ENCODE data around the gene ZNF565.
"Not testable (repeated sequence)": the region's sequence is repeated elsewhere in the genome, so short reads cannot be mapped to it uniquely, and the experiment has no call there.

Gene ZNF565

GRCh38 chr19:36214386-36215275, at the start of gene ZNF565, which contains the start of gene ZNF146:
Gene ZNF565 (minus strand): TSS chr19:36214665. CDS start chr19:36201985, 12,680 bp downstream.
Gene ZNF146 (plus strand): TSS chr19:36215106. CDS start chr19:36236441, 21,335 bp downstream.
- in situ Hi-C loops (cut with HindIII; ENCODE audit: low sequenced_read_pairs): no loop called here

DNA sequence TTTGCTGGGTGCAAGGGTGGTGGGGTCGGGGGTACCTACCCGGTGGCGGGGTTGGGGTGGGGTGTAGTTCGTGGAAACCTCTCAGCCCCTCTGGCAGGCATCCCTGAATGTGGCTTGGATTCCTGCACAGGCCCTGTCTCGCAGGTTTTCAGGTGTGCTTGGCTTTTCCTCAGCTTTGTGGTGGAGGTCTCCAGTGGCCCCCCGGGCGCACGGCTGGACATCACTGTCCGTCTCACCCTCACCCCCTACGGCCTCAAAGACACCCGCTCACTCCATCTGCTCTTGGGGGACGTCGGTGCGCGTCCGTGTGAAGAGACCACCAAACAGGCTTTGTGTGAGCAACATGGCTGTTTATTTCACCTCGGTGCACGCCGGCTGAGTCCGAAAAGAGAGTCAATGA, 44.7 kb upstream of the ZNF565 start:
- in situ Hi-C loops (cut with HindIII; ENCODE audit: low sequenced_read_pairs): no loop called here

DNA sequence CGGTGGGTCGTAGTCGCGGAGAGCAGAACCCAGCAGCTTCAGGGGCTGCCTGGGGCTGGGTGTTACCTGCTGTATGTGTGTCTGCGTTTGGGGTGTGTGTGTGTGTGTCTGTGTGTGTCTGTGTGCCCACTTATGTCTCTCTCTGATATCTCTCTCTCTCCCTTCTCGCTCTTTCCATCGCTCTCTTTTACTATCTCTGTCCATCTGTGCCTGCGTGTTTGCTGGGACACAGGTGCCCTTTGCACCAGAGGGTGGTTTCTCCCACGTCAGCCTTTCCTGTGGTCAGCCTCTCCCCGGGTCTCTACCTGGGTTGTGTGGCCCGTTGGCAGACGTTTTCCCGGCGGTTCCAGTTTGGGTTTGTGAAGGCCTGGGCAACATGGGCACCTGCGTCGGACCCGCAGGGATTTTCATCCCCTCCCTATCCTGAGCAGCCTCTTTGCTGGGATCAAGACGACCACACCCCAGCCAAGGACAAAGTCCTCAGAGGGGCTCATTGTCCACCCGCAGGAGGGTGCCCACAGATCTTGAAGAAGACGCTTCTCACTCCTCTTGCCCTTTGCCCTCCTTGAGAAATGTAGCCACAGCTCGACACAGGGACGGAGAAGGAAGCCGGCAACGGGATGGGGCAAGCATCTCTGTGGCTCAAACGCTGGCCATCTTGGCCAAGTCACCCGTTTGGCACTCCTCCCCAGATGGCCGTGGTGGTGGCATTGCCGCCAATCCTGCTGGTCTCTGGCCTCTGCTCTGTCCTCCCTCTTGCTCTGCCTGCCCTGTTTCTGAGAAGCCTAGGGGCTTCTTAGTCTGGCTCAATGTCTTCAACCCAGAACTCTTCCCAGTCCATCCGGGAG, 43.8 kb upstream of the ZNF565 start:
- in situ Hi-C loops (cut with HindIII; ENCODE audit: low sequenced_read_pairs): no loop called here

DNA sequence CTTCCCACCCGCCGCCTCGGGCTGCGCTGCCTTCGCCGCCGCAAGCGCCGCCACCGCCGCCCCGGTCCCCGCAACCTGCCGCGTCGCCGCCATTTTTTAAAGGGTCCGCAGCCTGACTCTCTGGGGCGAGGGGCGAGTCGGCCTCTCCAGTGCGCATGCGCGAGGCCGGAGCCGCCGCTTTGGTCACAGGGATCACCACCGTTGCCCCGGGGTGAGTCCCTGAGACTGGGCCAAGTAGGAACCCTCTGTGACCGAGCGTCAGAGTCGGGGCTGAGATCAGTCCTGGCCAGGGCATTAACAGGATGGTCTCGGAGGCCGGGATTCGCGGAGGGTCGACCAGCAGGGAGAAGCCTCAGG, 43.0 kb upstream of the ZNF565 start:
- in situ Hi-C loops (cut with HindIII; ENCODE audit: low sequenced_read_pairs): no loop called here

DNA sequence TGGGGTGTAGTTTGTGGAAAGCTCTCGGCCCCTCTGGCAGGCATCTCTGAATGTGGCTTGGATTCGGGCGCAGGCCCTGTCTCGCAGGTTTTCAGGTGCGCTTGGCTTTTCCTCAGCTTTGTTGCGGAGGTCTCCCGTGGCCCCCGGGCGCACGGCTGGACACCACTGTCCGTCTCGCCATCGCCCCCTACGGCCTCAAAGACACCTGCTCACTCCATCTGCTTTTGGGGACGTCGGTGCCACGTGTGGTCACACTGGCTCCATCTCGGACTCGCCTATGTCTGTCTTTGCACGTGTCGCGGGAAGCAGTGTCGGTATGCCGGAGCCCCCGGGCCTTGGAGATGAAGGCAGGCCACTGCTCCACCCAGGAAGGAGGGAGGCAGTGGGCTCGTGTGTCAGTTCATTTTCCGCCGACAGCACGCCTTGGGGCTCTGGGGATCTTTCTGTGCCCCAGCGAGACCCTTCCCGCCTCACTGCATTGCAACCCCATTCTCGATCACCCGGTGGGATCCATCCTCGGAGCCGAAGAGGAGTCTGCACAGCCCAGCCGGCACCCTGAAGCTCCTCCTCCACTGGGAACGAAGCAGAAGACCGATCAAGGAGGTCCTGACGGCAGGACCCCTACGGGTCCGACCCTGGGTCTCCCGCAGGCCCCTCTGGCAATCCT, 42.5 kb upstream of the ZNF565 start:
- in situ Hi-C loops (cut with HindIII; ENCODE audit: low sequenced_read_pairs): no loop called here

DNA sequence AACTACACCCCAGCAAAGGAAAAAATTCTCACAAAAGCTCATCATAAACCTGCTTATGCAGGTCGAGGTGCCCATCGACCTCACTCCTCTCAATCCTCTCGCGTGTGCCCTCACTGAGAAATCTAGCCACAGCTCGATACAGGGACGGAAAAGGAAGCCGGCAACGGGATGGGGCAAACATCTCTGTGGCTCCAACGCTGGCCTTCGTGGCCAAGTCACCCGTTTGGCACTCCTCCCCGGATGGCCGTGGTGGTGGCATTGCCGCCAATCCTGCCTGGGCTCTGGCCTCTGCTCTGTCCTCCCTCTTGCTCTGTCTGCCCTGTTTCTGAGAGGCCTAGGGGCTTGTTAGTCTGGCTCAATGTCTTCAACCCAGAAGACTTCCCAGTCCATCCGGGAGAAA, 41.6 kb upstream of the ZNF565 start:
- in situ Hi-C loops (cut with HindIII; ENCODE audit: low sequenced_read_pairs): no loop called here

- in situ Hi-C loops (cut with HindIII; ENCODE audit: low sequenced_read_pairs): no loop called here
Measured at GRCh38 chr19:36255316-36255715, 40.9 kb upstream of the ZNF565 start.

DNA sequence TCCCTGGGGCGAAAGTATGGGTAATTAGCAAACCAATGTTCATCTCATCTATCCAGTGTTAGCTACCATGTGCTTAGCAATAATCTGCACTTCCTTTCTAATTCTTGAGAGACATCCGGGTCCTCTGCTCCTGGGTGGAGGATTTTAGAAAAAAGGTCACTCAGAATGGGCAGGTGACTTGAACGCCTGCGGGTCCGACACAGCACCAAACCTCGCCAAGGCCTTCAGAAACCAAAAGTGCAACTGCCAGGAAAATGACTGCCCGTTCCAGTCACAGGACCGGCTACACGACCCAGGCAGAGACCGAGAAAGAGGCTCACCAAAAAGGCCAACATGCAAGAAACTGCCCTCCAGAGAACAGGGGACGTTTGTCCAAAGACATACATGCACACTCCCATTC, 40.4 kb upstream of the ZNF565 start:
- in situ Hi-C loops (cut with HindIII; ENCODE audit: low sequenced_read_pairs): no loop called here

DNA sequence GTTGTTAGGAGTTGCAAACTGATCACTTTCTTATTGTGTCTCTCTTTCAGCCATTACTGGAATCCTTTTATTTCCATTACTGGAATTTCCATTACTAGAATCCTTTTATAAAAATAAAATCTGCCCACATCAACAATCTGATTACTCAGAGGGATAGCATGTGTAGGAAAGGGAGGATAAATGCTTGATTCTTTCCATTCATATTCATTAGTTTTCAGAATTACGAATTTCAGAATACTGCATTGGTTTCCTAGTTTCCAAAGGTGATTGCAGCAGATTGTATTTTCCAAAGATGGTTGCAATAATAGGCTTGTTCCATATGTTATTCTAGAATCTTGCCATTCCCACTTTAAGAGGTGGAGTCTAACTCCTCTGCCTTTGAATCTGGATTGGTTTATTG, 37.6 kb upstream of the ZNF565 start:
- in situ Hi-C loops (cut with HindIII; ENCODE audit: low sequenced_read_pairs): no loop called here

DNA sequence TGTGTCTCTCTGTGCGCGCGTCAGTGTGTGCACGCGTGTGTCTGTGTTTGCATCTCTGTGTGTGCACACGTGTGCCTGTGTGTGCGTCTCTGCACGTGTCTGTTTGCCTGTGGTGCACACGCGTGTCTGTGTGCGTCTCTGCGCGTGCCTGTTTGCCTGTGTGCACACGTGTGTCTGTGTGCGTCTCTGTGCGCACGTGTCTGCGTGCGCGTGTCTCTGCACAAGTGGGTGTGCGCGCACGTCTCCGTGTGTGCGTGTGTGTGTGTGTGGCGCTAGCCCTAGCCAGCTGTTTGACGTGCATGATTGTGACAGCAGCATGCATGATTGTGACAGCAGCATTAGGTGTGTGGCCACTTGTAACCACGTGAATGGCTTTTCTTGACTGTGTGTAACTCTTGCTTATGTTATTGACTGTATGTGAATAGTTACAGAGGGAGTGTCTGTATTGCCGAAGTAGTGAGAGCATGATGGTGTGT, 31.6 kb upstream of the ZNF565 start:
- in situ Hi-C loops (cut with HindIII; ENCODE audit: low sequenced_read_pairs): no loop called here

DNA sequence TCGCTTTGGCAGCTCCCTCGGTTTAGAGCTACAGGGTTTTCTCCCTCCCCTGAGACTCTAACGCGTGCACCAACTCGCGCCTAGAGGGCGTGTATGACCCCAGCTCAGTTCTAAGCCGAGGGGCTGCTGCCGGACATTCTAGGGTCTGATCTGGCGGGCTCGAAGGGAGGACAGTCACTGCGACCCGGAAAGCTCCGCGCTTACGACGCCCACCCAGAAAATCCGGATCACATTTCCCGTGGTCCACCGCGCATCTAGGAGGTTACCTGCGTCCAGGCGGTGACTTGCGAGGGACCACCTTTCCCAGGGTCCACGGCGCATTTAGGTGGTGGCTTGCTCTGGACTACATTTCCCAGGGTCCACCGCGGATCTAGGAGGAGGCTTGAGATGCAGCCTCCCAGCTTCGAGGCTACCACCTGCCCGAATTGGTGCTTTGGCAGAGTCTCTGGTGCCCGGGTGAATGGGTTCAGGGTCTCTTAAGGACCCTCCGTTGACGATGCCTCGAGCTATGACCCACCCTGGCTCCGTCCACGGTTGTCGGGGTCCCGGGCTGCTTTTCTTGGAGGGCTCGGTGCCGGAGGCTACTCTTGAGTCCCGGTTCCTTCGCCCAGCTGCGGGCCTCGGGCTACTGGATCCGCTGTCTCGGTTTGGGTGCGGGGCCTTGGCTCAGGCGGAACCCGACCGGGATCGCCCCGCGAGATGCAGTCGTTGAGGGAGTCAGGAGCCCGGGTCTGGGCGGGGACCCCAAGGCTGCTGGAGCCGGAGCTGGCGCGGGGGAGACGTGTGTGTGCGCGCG, 30.9 kb upstream of the ZNF565 start:
- in situ Hi-C loops (cut with HindIII; ENCODE audit: low sequenced_read_pairs): no loop called here

- in situ Hi-C loops (cut with HindIII; ENCODE audit: low sequenced_read_pairs): no loop called here
Measured at GRCh38 chr19:36244066-36244465, 29.6 kb upstream of the ZNF565 start.

- in situ Hi-C loops (cut with HindIII; ENCODE audit: low sequenced_read_pairs): no loop called here
Measured at GRCh38 chr19:36236946-36237310, 22.5 kb upstream of the ZNF565 start.

- in situ Hi-C loops (cut with HindIII; ENCODE audit: low sequenced_read_pairs): no loop called here
Measured at GRCh38 chr19:36236304-36236945, 22.0 kb upstream of the ZNF565 start.

- in situ Hi-C loops (cut with HindIII; ENCODE audit: low sequenced_read_pairs): not testable (repeated sequence)
Measured at GRCh38 chr19:36233626-36234025, 19.2 kb upstream of the ZNF565 start.

DNA sequence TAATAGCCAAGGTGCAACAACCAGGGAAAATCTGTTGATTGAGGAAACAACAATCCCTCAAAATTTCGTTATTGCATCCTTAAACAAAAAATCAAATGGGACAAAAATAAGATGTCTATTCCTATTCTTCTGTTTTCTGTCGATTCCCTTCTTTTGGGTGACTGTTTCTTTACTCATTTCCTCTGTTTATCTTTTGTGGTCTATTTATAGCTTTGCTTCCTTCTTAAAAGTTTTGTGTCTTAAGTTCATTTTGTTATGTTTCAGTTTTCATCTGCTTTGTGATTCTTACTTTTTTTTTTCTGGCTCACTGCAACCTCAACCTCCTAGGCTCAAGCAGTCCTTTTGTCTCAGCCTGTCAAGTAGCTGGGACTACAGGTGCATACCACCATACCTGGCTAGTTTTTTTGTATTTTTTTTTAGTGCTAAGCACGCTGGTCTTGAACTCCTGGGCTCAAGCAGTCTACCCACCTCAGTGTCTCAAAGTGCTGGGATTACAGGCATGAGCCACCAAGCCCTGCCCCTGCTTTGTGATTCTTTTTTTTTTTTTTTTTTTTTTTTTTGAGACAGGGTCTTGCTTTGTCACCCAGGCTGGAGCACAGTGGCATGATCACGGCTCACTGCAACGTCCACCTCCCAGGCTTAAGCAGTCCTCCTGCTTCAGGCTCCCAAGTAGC, 10.9 kb upstream of the ZNF565 start:
- in situ Hi-C loops (cut with HindIII; ENCODE audit: low sequenced_read_pairs): no loop called here

GRCh38 chr19:36222503-36222902, 8.0 kb upstream of the ZNF565 start:
- in situ Hi-C loops (cut with HindIII; ENCODE audit: low sequenced_read_pairs): no loop called here

GRCh38 chr19:36221474-36221873, 7.0 kb upstream of the ZNF565 start:
- in situ Hi-C loops (cut with HindIII; ENCODE audit: low sequenced_read_pairs): no loop called here
